GM21367 (cell line): Measurements from ENCODE around the gene MVB12A.

Experiments used
- ATAC-seq: cut with Tn5 transposase; IDR thresholded peaks from one replicate; pipeline ENCODE4 v1.9.1; 2021; ENCODE audit not compliant: unreplicated experiment

Gene MVB12A

DNA sequence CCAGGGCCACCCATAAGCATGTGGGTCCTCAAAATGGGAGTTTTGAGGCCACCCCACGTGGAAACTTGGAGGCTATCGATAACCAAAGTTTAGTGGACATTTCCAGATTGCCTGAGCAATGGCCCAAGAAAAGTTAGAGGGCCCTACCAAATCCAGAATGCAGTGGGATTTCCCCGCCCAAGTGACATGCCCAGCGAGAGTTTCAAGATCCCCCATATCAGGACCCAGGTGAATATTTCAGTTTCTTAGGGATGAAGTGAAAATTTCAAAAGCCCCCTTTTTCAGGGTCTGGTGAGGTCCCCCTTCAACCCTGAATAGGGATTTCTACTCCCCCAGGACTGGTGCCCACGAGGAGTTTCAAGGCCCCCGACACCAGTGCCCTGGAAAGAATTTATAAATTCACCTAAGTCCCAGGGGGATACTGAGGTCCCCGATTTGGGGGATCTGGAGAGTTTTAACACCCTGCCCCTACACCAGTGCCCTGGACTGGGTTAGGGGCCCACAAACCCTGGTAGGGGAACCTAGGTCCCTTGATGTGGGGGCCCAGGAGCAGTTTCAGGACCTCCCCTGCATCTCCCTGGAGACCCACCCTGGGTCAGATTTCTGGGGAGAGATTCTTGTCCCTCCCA, 15.1 kb upstream of the MVB12A start:
- ATAC-seq, result no peak

DNA sequence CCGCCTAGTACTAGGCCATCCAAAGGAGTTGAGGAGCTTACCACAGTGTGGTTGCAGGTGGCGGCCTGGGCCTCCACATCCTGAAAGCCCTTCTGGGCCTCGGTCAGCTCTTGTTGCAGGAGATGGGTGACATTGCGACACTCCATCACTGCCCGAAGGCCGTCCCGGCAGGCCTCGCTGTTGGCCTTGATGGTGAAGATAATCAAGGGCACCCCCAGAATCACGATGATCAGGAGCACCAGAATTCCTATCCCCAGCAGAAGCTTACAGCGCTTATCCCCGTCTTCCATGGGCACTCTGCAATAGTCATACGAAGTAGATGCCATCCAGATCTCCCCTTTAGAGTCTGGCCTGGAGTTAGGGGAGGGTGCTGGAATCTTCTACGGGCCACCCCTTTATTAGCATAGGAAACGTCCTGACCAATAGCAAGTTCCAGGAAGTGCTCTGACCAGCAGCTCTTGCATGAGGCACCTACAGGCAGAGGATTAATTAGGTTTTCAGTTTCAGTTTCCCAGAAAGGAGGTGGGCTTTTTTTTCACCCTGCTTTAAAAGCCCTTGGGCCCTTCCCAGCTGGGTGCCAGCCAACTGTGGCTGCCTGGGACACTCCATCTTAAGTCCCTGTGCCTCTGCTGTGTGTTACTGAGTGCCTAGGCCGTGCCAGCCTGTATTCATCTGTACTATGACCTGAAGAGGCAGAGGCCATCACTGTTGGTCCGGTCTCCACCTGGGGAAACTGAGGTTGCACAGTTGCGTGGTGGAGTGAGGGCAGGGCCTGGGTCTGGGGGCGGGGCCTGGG, 14.4 kb upstream of the MVB12A start, which contains the start of gene BST2:
Gene BST2 (minus strand): TSS at position 381 of the 796 bp plus-strand sequence. CDS start 55 bp downstream, at position 326.
- peak; percentile 66 for ATAC-seq

GRCh38 chr19:17406046-17406886, 13.6 kb upstream of the MVB12A start:
- peak; percentile 16 for ATAC-seq

DNA sequence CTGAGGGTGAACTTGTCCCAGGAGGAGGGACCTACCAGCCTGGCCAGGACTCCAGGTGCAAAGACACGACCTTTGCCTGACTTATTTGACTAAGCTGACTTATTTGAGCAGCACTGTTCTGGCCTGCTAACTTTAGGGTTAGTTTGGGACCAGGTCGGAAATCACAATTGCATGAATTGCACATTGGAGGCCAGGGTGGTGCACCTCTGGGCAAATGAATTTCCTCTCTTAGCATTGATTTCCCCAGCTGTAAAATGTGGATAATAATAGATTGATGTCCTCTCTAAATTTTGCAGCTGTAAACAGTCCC, 13.0 kb upstream of the MVB12A start:
- no peak for ATAC-seq

- no peak for ATAC-seq
Measured at GRCh38 chr19:17409990-17410389, 9.9 kb upstream of the MVB12A start.

GRCh38 chr19:17411801-17412200, 8.0 kb upstream of the MVB12A start:
- ATAC-seq, result no peak

DNA sequence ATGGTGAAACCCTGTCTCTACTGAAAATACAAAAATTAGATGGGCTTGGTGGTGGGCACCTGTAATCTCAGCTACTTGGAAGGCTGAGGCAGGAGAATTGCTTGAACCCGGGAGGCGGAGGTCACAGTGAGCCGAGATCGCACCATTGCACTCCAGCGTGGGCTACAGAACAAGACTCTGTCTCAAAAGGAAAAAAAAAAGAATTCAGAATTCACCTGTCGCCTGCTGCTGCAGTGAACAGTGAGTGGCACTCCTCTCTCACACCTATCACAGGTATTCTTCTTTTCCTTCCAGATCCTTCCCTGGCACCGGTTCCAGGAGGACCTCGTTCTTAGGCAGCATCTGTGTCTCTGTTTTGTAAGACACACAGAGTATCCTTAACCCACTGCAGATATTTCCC, 5.8 kb upstream of the MVB12A start:
- no peak for ATAC-seq

DNA sequence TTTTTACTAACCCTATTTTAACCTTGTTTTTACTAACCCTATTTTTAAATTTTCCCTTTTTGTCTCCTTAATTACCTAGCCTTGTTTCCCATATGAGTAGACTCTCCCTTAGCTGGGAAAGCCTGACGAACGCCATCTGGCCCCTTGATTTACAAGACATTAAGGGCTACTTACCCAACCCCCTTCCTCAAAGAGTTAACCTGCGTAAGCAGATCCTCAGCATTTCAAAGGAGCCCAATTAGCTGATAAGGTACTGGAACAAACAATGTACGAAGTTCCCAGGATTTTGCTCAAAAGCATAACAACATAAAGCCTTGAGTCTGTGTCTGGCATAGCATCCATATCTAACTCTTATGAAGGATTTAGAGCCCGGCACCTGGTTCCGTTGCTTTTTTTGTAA, 4.7 kb upstream of the MVB12A start:
- no peak for ATAC-seq

- no peak for ATAC-seq
Measured at GRCh38 chr19:17418710-17419109, 1.1 kb upstream of the MVB12A start.

DNA sequence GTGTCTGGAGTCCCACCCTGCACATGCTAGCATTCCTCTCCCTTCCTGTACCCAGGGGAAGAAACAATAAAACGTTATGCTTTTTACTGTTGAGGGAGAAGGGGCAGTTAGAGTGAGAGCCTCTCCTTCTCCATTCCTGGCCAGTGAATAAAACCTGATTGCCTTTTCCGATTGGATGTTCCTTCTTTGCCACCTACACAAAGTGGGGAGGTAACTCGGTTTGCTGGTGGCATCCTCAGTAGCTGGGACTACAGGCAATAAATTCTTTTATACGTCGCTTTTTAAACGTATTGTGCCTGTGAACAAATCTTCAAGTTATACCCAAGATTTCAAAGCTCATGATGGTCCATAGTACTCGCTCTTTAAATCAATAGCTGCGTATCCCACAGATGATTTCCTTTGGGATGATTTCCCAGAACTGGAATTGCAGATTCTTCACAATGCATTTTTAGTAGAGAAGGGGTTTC, 660 bp upstream of the MVB12A start:
- no peak for ATAC-seq

- ATAC-seq, result peak; percentile 16
Measured at GRCh38 chr19:17420475-17420924, 653 bp downstream of the MVB12A start.

- ATAC-seq, result no peak
Measured at GRCh38 chr19:17421942-17422341, 2.1 kb downstream of the MVB12A start.

- ATAC-seq, result no peak
Measured at GRCh38 chr19:17423429-17424208, 3.8 kb downstream of the MVB12A start.

DNA sequence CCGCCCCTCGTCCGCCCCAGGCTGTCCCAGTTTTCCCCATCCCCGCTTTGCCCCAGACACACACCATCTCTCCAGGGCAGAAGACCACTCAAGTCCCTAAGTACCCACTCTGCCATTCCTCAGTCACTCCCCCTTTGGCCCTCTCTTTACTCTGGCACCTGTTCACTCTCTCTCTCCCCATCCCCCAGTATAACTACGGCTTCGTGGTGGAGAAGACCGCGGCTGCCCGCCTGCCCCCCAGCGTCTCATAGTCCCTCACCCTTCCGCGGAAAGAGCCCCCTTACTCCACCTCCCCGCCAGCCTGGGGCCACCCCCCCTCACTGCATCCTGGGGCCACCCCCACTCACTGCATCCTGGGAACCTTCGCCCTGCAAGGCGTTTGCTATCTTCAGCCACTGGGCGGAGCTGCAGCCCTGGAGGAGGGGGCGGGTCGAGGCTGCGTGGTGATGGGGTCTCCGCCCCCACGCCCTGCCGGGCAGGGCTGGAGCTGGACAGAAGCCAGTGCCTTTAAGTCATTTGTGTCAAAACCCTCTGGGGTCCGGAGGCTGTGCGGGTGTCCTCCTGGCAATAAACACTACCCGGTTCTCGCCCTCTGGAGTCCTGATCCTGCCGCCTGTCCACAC, 5.0 kb downstream of the MVB12A start:
- ATAC-seq, result no peak

DNA sequence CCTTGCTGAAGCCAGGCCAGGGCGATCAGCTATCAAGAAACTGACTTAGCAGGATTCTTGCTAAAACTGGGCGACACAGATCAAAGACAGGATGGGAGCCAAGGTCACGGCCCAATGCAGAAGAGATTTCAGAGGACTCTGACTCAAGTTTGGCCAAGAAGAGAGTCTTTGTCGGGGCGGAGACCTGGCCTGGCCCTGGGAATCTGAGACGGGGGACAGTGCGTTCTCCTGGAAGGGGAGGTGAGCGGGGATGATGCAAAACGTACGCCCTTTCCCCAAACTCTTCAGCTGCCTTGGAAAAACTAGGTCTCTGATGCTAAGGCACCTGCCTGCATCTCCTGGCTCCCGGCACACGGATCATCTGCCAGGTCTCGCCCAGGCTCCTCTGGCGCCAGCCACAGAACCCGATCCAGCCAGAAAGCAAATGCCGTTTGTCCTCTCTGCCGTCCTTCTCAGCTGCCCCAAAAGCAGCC, 9.8 kb downstream of the MVB12A start:
- ATAC-seq, result no peak

DNA sequence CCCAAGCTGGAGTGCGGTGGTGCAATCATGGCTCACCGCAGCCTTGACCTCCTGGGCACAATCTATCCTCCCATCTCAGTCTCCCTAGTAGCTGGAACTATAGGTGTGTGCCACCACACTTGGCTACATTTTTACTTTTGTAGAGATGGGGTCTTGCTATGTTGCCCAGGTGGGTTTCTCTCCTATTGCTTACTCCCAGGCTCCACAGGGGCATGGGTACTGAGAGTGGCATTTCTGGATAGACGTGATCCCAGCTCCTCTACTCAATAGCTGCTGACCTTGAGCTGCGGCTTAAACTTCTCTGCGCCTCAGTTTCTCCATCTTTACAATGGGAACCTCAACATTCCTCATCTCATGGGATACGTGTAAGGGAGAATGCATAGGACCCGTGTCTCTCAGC, 11.6 kb downstream of the MVB12A start:
- ATAC-seq, result no peak

DNA sequence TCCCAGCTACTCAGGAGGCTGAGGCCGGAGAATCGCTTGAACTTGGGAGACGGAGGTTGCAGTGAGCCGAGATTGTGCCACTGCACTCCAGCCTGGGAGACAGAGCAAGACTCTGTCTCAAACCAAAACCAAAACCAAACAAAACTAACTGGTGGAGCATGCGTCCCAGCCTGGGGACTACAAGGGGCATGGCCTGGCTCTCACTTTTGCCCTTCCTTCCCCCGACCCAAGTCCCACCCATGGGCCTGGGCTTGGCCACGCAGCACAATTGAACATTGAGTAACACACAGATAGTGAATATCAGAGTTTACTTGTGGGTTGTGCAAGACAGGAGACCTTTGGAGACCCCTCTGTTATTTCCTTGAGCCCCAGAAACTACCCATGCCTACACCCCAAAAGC, 15.4 kb downstream of the MVB12A start:
- no peak for ATAC-seq

- no peak for ATAC-seq
Measured at GRCh38 chr19:17436094-17436873, 16.4 kb downstream of the MVB12A start.

DNA sequence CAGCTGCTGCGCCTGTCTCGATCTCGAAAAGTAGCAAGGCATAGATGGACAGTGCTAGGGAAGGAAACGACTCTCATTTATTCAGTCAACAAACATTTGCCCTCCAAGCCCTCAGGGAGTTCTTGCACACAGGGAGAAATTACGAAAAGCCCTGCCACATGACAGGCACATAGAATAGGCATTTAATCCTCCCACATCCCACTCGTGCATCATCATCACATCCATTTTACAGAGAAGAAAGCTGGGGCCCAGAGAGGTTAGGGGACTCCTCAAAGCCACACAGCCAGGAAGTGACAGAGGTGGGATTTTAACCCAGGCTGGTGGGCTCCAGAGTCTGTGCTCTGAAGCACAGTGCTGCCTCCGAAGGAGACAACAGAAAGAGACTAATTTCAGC, 17.0 kb downstream of the MVB12A start:
- ATAC-seq, result no peak
